Uterus (tissue), 2 donors: ENCODE data around the gene SNCB.

Experiments used
- CTCF ChIP-seq, 4 experiments: fragments of 200-600 bp in 2 of 4; fragments of 450-650 bp in 2 of 4; sonication (generic) in 2 of 4; IDR thresholded peaks; one replicate each; pipeline ENCODE4 v1.5.1; 2016 to 2019; ENCODE audit warnings: antibody characterized with exemption in 4 of 4, mild to moderate bottlenecking in 2 of 4, moderate library complexity in 1 of 4
- POLR2A ChIP-seq, 2 donors: fragments of 450-650 bp; IDR thresholded peaks; one replicate each; pipeline ENCODE4 v1.6.1; 2016; ENCODE audit warnings: antibody characterized with exemption in 2 of 2, mild to moderate bottlenecking in 1 of 2, moderate library complexity in 1 of 2

GRCh38 chr5:176675676-176676360 is 45.5 kb upstream of the SNCB start:
- no peak for TF ChIP-seq POLR2A (IDR thresholded peaks at IDR 0.05)
- peak in 2 of 4 experiments; percentile 5 to 9 for TF ChIP-seq CTCF (IDR thresholded peaks at IDR 0.05)
